ENCODE measurements around the gene OR7D4.
"Not testable (repeated sequence)": the region's sequence is repeated elsewhere in the genome, so short reads cannot be mapped to it uniquely, and the experiment has no call there.

- TF ChIP-seq SIN3A (IDR thresholded peaks at IDR 0.05; ENCODE audit: borderline replicate concordance in 2 of 2, control insufficient read depth in 1 of 2, low read depth in 2 of 2, low read length in 2 of 2); POLR2A (conservative IDR thresholded peaks at IDR 0.05); CTBP1 (IDR thresholded peaks at IDR 0.05; ENCODE audit: borderline replicate concordance); FOXJ3 (CRISPR knock-in tag; IDR thresholded peaks at IDR 0.05); YY1 (IDR thresholded peaks at IDR 0.05; ENCODE audit: borderline replicate concordance in 1 of 3, control insufficient read depth in 1 of 3, extremely low read depth in 1 of 3, insufficient read depth in 3 of 3, insufficient read length in 1 of 3, insufficient replicate concordance in 2 of 3, low read depth in 1 of 3, low read length in 2 of 3): not testable (repeated sequence)
- TF ChIP-seq, protein P1, sequence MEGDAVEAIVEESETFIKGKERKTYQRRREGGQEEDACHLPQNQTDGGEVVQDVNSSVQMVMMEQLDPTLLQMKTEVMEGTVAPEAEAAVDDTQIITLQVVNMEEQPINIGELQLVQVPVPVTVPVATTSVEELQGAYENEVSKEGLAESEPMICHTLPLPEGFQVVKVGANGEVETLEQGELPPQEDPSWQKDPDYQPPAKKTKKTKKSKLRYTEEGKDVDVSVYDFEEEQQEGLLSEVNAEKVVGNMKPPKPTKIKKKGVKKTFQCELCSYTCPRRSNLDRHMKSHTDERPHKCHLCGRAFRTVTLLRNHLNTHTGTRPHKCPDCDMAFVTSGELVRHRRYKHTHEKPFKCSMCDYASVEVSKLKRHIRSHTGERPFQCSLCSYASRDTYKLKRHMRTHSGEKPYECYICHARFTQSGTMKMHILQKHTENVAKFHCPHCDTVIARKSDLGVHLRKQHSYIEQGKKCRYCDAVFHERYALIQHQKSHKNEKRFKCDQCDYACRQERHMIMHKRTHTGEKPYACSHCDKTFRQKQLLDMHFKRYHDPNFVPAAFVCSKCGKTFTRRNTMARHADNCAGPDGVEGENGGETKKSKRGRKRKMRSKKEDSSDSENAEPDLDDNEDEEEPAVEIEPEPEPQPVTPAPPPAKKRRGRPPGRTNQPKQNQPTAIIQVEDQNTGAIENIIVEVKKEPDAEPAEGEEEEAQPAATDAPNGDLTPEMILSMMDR (IDR thresholded peaks at IDR 0.05 in 2 of 3, conservative IDR thresholded peaks at IDR 0.05 in 1 of 3; ENCODE audit: insufficient read depth in 2 of 3, low read depth in 1 of 3, low read length in 3 of 3) = not testable (repeated sequence)
Measured at GRCh38 chr19:9198044-9198443, 21.3 kb downstream of the OR7D4 start.

Measured in K562 (cell line).